ENCODE data around the gene CTCF.

GRCh38 chr16:67679935-67680897 lies 117.9 kb downstream of the CTCF start:
- TF ChIP-seq CTCF (conservative IDR thresholded peaks at IDR 0.05; ENCODE audit: low read depth, low read length) (no peak), EZH2 (IDR thresholded peaks at IDR 0.05; ENCODE audit: low read length, unreplicated experiment) (no peak), EZH2phosphoT487 (IDR thresholded peaks at IDR 0.05; ENCODE audit: borderline replicate concordance, low read length) (no peak)
